Lower leg skin (tissue), 3 donors: Measurements from ENCODE around the gene SLC9A3.

Experiments used
- POLR2A ChIP-seq, 2 donors: fragments of 450-650 bp; IDR thresholded peaks; one replicate each; pipeline ENCODE4 v1.6.1; 2016 to 2017; ENCODE audit warnings: antibody characterized with exemption in 2 of 2, mild to moderate bottlenecking in 1 of 2, moderate library complexity in 1 of 2
- TF ChIP-seq, protein P1 (sequence below), 3 donors: fragments of 450-650 bp; IDR thresholded peaks; one replicate each; pipeline ENCODE4 v1.5.1; 2016; ENCODE audit warnings: antibody characterized with exemption in 3 of 3, mild to moderate bottlenecking in 3 of 3, moderate library complexity in 2 of 3

DNA sequence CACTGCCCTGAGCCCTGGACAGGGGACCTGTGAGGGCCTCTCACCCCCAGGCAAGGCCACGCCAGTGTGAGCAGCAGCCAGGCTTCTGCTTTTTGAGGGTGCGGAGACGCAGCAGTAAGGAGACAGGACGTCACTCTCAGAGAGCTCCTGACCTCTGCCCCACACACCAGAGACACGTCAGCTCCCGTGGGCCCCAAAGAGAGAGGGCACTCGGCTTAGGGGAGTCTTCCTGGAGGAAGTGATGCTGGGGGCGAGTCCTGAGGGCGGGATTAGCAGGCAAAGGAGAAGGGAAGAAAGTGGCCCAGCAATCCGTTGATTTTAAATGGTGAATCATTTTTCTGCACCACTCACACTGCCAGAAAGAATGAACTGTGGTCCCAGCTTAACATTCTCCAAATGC is 24.0 kb upstream of the SLC9A3 start:
- TF ChIP-seq, protein P1, sequence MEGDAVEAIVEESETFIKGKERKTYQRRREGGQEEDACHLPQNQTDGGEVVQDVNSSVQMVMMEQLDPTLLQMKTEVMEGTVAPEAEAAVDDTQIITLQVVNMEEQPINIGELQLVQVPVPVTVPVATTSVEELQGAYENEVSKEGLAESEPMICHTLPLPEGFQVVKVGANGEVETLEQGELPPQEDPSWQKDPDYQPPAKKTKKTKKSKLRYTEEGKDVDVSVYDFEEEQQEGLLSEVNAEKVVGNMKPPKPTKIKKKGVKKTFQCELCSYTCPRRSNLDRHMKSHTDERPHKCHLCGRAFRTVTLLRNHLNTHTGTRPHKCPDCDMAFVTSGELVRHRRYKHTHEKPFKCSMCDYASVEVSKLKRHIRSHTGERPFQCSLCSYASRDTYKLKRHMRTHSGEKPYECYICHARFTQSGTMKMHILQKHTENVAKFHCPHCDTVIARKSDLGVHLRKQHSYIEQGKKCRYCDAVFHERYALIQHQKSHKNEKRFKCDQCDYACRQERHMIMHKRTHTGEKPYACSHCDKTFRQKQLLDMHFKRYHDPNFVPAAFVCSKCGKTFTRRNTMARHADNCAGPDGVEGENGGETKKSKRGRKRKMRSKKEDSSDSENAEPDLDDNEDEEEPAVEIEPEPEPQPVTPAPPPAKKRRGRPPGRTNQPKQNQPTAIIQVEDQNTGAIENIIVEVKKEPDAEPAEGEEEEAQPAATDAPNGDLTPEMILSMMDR (IDR thresholded peaks at IDR 0.05), result no peak
- no peak for TF ChIP-seq POLR2A (IDR thresholded peaks at IDR 0.05)
